Chondrocyte (in vitro differentiated cells): ENCODE results near the gene TTYH3. TPM values are rescaled to one million over a fixed set of nuclear protein-coding genes. Genes with fewer than 3 reads are reported as not detected.

ENCODE experiments used
- DNase-seq: peaks from one replicate; pipeline ENCODE4 v3.0.0; 2021; ENCODE audit warnings: mixed read lengths, low spot score
- H3K27ac Mint-ChIP-seq: one replicate; pipeline ENCODE4 v1.8.0; 2021; ENCODE audit warnings: mild to moderate bottlenecking, moderate library complexity, mixed read lengths; ENCODE audit not compliant: unreplicated experiment
- H3K27me3 Mint-ChIP-seq: 2 replicates; pipeline ENCODE4 v1.8.0; 2021; ENCODE audit warnings: low read depth, mixed read lengths
- H3K36me3 Mint-ChIP-seq: 2 replicates; pipeline ENCODE4 v1.8.0; 2021; ENCODE audit warnings: low read depth, mixed read lengths
- H3K4me1 Mint-ChIP-seq: 2 replicates; pipeline ENCODE4 v1.8.0; 2021; ENCODE audit warnings: low read depth, mild to moderate bottlenecking, mixed read lengths
- H3K4me3 Mint-ChIP-seq: one replicate; pipeline ENCODE4 v1.8.0; 2021; ENCODE audit warnings: mild to moderate bottlenecking, moderate library complexity, mixed read lengths; ENCODE audit not compliant: unreplicated experiment
- H3K9me3 Mint-ChIP-seq: 2 replicates; pipeline ENCODE4 v1.8.0; 2021; ENCODE audit warnings: low read depth, mixed read lengths
- total RNA-seq: library from RNA; stranded (reverse); gene quantifications from 3 replicates; pipeline ENCODE4 v1.2.1, GENCODE V29; 2021
- TF ChIP-seq, protein P1 (sequence below): fragments of 200-600 bp; sonication (generic); IDR thresholded peaks from 2 replicates; pipeline ENCODE4 v1.5.0; 2021; ENCODE audit warnings: antibody characterized with exemption, mild to moderate bottlenecking, moderate library complexity

The TTYH3 gene
- total RNA-seq, 1 donor from 2014 or later = 196 TPM

DNA sequence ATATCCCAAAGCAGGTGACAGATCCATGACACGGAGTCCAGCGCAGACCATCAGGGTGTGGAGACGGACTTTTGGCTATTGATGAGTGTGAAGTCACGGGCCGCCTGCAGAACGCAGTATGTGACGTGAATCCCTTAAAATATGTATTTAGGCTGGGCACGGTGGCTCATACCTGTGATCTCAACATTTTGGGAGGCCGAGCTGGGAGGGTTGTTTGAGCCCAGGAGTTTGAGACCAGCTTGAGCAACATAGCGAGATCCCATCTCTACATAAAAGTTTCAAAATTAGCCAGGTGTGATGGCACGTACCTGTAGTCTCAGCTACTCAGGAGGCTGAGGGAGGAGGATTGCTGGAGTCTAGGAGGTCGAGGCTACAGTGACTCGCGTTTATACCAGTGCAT, 54.3 kb downstream of the TTYH3 start:
- peak overlapping the region; percentile 49 for H3K27ac Mint-ChIP-seq
- no peak for DNase-seq
- no peaks in the 10 kb centered on the region for H3K27me3 Mint-ChIP-seq
- TF ChIP-seq, protein P1, sequence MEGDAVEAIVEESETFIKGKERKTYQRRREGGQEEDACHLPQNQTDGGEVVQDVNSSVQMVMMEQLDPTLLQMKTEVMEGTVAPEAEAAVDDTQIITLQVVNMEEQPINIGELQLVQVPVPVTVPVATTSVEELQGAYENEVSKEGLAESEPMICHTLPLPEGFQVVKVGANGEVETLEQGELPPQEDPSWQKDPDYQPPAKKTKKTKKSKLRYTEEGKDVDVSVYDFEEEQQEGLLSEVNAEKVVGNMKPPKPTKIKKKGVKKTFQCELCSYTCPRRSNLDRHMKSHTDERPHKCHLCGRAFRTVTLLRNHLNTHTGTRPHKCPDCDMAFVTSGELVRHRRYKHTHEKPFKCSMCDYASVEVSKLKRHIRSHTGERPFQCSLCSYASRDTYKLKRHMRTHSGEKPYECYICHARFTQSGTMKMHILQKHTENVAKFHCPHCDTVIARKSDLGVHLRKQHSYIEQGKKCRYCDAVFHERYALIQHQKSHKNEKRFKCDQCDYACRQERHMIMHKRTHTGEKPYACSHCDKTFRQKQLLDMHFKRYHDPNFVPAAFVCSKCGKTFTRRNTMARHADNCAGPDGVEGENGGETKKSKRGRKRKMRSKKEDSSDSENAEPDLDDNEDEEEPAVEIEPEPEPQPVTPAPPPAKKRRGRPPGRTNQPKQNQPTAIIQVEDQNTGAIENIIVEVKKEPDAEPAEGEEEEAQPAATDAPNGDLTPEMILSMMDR = no peak
- peaks cover 32% of the 10 kb centered on the region for H3K4me1 Mint-ChIP-seq
- H3K36me3 Mint-ChIP-seq = no peaks in the 10 kb centered on the region
- no peaks in the 10 kb centered on the region for H3K9me3 Mint-ChIP-seq
- no peak overlapping the region for H3K4me3 Mint-ChIP-seq

DNA sequence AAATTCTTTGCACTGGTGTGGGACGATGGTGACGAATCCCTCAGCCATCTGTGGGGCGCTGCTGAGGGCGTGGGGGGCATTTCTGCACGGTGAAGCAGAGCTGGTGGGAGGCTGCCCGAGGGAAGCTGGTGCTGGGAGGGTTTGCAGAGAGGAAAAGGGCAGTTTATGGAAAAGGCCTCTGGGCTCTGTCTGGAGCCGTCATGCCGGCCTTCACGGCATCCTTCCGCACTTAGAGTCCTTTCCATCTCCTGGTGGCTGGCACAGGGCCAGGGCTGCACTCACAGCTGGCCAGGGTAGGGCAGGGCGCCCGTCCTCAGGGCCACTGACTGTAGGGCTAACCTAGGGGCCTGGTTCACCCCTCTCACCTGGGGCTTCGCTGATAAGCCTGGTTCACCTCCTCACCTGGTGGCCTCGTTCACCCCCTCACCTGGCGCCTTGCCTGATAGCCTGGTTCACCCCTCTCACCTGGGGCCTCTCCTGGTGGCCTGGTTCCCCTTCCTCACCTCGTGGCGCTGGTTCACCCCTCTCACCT, 55.6 kb downstream of the TTYH3 start:
- Mint-ChIP-seq H3K9me3 (no peaks in the 10 kb centered on the region), H3K4me3 (peak overlapping the region; percentile 19), H3K4me1 (peaks cover 34% of the 10 kb centered on the region), H3K27ac (peak overlapping the region; percentile 24), H3K36me3 (no peaks in the 10 kb centered on the region), H3K27me3 (no peaks in the 10 kb centered on the region)
- DNase-seq = no peak
- TF ChIP-seq, protein P1 = no peak

DNA sequence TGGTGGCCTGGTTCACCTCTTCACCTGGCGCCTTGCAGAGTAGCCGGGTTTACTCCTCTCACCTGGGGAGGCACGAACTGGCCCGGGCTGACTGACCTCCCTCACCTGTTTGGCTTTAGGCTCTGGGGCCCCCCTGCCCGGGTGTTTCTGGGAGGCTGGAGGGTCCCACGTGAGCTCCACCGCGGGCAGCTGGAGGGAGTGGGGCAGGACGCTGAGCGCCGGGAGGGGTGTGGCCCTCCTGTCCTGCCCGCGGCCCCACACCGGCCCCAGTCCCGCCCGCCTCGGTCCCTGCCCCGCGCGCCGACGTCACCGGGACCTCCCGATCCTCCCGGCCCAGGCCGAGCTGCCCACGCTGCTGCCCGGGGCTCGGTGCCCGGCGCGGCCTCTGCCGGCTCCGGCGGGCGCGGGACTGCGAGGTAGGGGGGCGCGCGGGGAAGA, 56.1 kb downstream of the TTYH3 start, which contains the start of gene AMZ1:
AMZ1 (plus strand) TSS at position 322 of the 438 bp plus-strand sequence. CDS start 12,250 bp downstream, outside the sequence.
- DNase-seq = no peak
- Mint-ChIP-seq H3K9me3 (no peaks in the 10 kb centered on the region), H3K27me3 (no peaks in the 10 kb centered on the region), H3K4me3 (peak within 1 kb of the TSS; percentile 66), H3K27ac (peak within 1 kb of the TSS; percentile 87), H3K4me1 (peaks cover 34% of the 10 kb centered on the region), H3K36me3 (no peaks in the 10 kb centered on the region)
- TF ChIP-seq, protein P1 = no peak

DNA sequence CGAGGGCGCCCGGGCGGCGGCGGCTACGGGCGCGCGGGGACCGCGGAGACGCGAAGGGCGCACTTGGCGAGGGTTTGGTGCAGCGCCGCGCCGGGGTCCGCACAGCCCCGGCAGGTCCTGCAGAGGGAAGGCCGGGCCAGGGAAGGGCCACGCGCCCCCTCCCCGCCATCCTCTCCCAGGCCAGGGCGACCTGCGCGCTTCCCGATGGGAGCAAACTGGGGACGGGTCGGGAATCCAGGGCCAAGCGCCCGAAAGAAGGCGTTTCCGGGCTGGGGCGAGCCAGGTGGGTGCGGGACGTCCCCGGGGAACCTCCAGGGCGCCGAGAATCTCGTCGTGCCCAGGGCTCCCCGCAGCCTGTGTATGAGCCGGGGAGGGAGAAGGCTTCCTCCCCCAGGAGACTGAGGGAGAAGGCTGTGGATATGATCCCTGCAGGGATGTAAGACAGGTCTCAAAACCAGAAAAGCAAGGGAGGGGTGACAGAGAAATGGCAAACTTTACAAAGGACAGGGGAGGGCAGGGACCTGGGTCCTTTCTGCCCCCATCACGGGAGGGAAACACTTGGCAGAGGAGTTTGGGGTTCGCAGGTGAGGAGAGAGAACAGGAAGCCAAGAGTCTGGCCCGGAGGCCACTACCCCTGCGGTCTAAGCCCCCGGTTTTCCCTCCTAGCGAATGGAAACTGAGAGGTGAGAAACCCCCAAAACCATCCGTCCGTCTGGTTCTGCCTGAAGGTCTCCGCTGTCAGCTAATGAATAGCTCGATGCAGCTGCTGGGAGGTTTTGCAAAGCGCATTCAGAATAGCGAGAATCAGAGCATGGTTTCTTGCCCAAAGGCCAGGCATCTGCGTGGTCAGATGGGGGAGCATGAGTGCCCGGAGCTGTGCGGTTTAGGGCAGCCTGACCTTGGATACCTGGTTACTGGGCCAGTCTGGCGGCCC, 56.9 kb downstream of the TTYH3 start:
- no peaks in the 10 kb centered on the region for H3K27me3 Mint-ChIP-seq
- no peaks in the 10 kb centered on the region for H3K9me3 Mint-ChIP-seq
- peak overlapping the region; percentile 66 for H3K4me3 Mint-ChIP-seq
- TF ChIP-seq, protein P1 = no peak
- DNase-seq = no peak
- peaks cover 34% of the 10 kb centered on the region for H3K4me1 Mint-ChIP-seq
- no peaks in the 10 kb centered on the region for H3K36me3 Mint-ChIP-seq
- peak overlapping the region; percentile 87 for H3K27ac Mint-ChIP-seq

DNA sequence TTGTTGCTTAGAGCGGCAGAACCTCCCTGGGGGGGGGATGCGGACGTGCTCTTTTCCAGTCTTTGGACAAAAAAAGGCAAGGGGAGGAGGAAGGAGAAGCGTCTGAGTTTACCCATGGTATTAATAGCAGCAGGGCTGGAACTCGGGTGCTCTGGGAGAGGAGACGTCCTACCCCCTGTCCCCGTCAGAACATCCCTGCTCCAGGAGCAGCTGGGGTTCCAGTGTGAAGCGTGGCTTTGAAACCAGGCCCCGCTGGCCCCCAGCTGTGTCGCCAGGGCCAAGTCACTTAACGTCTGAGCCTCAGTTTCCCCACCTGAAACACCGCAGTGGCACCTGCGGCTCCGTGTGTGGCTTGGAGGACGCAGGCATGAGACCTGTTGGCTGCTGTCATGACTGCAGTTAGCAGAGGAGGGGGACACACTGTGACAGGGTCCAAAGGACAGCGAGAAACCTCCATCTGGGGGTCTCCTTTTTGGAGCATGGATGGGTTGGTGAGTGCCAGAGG, 57.6 kb downstream of the TTYH3 start:
- Mint-ChIP-seq H3K36me3 (no peaks in the 10 kb centered on the region), H3K9me3 (no peaks in the 10 kb centered on the region), H3K4me1 (peaks cover 34% of the 10 kb centered on the region), H3K27me3 (no peaks in the 10 kb centered on the region), H3K27ac (peak overlapping the region; percentile 87), H3K4me3 (peak overlapping the region; percentile 66)
- DNase-seq = no peak
- TF ChIP-seq, protein P1 = no peak
